ENCODE results near the gene MPZL2. TPM values are rescaled to one million over a fixed set of nuclear protein-coding genes. Genes with fewer than 3 reads are reported as not detected.

Gene MPZL2
- total RNA-seq (1 to 10 TPM; 1.1 to 8.1 (median 3.5) TPM), polyA plus RNA-seq (1 to 10 TPM; 1.0 to 3.9 (median 2.7) TPM)
- long read RNA-seq, donor 1, partial matches to known transcripts, result 0 of 2 reads
- long read RNA-seq, donor 1, other reads (novel, unspliced or antisense), result 0 of 2 reads
- long read RNA-seq, donor 2, partial matches to known transcripts, result 2 of 7 reads
- long read RNA-seq, donor 2, other reads (novel, unspliced or antisense), result 1 of 7 reads

- Histone ChIP-seq H3K4me3 (peak within 1 kb of the TSS; percentile 55), H3K9me3 (no peaks in the 10 kb centered on the region), H3K36me3 (ENCODE audit: insufficient read depth in 1 of 2, low read depth in 1 of 2) (no peaks in the 10 kb centered on the region), H3K27ac (no peak within 1 kb of the TSS), H3K27me3 (ENCODE audit: insufficient read depth in 3 of 3, low read length in 2 of 3) (peaks cover 4 to 50% (median 7%) of the 10 kb centered on the region in 3 donors), H3K4me1 (no peaks in the 10 kb centered on the region)
- TF ChIP-seq CTCF (IDR thresholded peaks at IDR 0.05), result no peak
- intact Hi-C loops (cut with DNase I), result loop anchor here in 1 of 2 donors (5.0 kb wide), 1 partner anchor 52 kb away; no protein-coding TSS in a partner anchor
- 6 to 12% (median 8%) methylated on average over 19 of the region's 19 CpGs for WGBS, 3 donors
- DNase-seq (peak in 1 of 2 donors; percentile 15), ATAC-seq (peak in 3 of 4 donors; percentile 47 to 49 (median 48))
Observed at GRCh38 chr11:118263695-118264568, at the start of gene MPZL2. Gene MPZL2 (minus strand): TSS chr11:118264297. CDS start chr11:118264153, 144 bp downstream.

- no peak overlapping the region for H3K27ac ChIP-seq
- intact Hi-C loops (cut with DNase I), result no loop called here
- H3K27me3 ChIP-seq (ENCODE audit: insufficient read depth in 3 of 3, low read length in 2 of 3), result peaks cover 0 to 32% (median 11%) of the 10 kb centered on the region in 3 donors
- no peak overlapping the region for H3K4me3 ChIP-seq
- no peaks in the 10 kb centered on the region for H3K9me3 ChIP-seq
- no peaks in the 10 kb centered on the region for H3K4me1 ChIP-seq
- ATAC-seq (no peak), DNase-seq (no peak)
- TF ChIP-seq CTCF (IDR thresholded peaks at IDR 0.05), result no peak
- no peaks in the 10 kb centered on the region for H3K36me3 ChIP-seq (ENCODE audit: insufficient read depth in 1 of 2, low read depth in 1 of 2)
- 41 to 56% (median 46%) methylated on average over 4 of the region's 4 CpGs for WGBS, 3 donors
Observed at GRCh38 chr11:118313242-118313641, 49.1 kb upstream of the MPZL2 start.

GRCh38 chr11:118312328-118312727, 48.2 kb upstream of the MPZL2 start:
- no peak for TF ChIP-seq CTCF (IDR thresholded peaks at IDR 0.05)
- WGBS, 3 donors, result 91 to 98% (median 93%) methylated on average over 2 of the region's 2 CpGs
- Histone ChIP-seq H3K4me1 (no peaks in the 10 kb centered on the region), H3K27ac (no peak overlapping the region), H3K9me3 (no peaks in the 10 kb centered on the region), H3K27me3 (ENCODE audit: insufficient read depth in 3 of 3, low read length in 2 of 3) (peaks cover 0 to 32% (median 11%) of the 10 kb centered on the region in 3 donors), H3K36me3 (ENCODE audit: insufficient read depth in 1 of 2, low read depth in 1 of 2) (no peaks in the 10 kb centered on the region), H3K4me3 (no peak overlapping the region)
- no peak for ATAC-seq
- intact Hi-C loops (cut with DNase I), result no loop called here
- no peak for DNase-seq

GRCh38 chr11:118311518-118311917, 47.4 kb upstream of the MPZL2 start:
- Histone ChIP-seq H3K36me3 (ENCODE audit: insufficient read depth in 1 of 2, low read depth in 1 of 2) (no peaks in the 10 kb centered on the region), H3K27ac (no peak overlapping the region), H3K4me3 (no peak overlapping the region), H3K4me1 (no peaks in the 10 kb centered on the region), H3K27me3 (ENCODE audit: insufficient read depth in 3 of 3, low read length in 2 of 3) (peaks cover 0 to 32% (median 8%) of the 10 kb centered on the region in 3 donors), H3K9me3 (no peaks in the 10 kb centered on the region)
- ATAC-seq, result no peak
- intact Hi-C loops (cut with DNase I), result no loop called here
- TF ChIP-seq CTCF (IDR thresholded peaks at IDR 0.05), result no peak
- 62 to 69% (median 64%) methylated on average over 4 of the region's 4 CpGs for whole genome bisulfite sequencing, 3 donors
- no peak for DNase-seq
